ENCODE measurements around the gene SACM1L.

GRCh38 chr3:45736707-45737106 lies 47.5 kb downstream of the SACM1L start:
- TF ChIP-seq, protein P1, sequence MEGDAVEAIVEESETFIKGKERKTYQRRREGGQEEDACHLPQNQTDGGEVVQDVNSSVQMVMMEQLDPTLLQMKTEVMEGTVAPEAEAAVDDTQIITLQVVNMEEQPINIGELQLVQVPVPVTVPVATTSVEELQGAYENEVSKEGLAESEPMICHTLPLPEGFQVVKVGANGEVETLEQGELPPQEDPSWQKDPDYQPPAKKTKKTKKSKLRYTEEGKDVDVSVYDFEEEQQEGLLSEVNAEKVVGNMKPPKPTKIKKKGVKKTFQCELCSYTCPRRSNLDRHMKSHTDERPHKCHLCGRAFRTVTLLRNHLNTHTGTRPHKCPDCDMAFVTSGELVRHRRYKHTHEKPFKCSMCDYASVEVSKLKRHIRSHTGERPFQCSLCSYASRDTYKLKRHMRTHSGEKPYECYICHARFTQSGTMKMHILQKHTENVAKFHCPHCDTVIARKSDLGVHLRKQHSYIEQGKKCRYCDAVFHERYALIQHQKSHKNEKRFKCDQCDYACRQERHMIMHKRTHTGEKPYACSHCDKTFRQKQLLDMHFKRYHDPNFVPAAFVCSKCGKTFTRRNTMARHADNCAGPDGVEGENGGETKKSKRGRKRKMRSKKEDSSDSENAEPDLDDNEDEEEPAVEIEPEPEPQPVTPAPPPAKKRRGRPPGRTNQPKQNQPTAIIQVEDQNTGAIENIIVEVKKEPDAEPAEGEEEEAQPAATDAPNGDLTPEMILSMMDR (IDR thresholded peaks at IDR 0.05 in 4 of 5, conservative IDR thresholded peaks at IDR 0.05 in 1 of 5), result no peak
- no peak for TF ChIP-seq POLR2A (IDR thresholded peaks at IDR 0.05)
